Neuronal stem cell (in vitro differentiated cells): Measurements from ENCODE around the gene POLN.

Source experiments
- DNase-seq: peaks from one replicate; pipeline ENCODE4 v3.0.0-alpha.2; 2013; ENCODE audit warnings: low spot score
- H2AFZ ChIP-seq: one replicate; pipeline ENCODE4 v1.6.1; 2013; ENCODE audit warnings: mild to moderate bottlenecking, low read length, inconsistent platforms
- H2AK5ac ChIP-seq: 2 replicates; pipeline ENCODE4 v1.6.1; 2013; ENCODE audit warnings: low read depth, mild to moderate bottlenecking, inconsistent platforms, low read length, moderate library complexity, mixed read lengths
- H2BK120ac ChIP-seq: 2 replicates; pipeline ENCODE4 v1.6.1; 2013; ENCODE audit warnings: low read depth, mild to moderate bottlenecking, inconsistent platforms, low read length, moderate library complexity, mixed read lengths
- H2BK12ac ChIP-seq: one replicate; pipeline ENCODE4 v1.6.1; 2013; ENCODE audit warnings: low read length, inconsistent platforms
- H2BK15ac ChIP-seq: 2 replicates; pipeline ENCODE4 v1.6.1; 2013; ENCODE audit warnings: mild to moderate bottlenecking, low read length, inconsistent platforms, mixed read lengths
- H2BK5ac ChIP-seq: one replicate; pipeline ENCODE4 v1.6.1; 2013; ENCODE audit warnings: inconsistent platforms, mild to moderate bottlenecking, low read length, moderate library complexity
- H3K14ac ChIP-seq: one replicate; pipeline ENCODE4 v1.6.1; 2013; ENCODE audit warnings: low read length, inconsistent platforms
- H3K18ac ChIP-seq: 2 replicates; pipeline ENCODE4 v1.6.1; 2013; ENCODE audit warnings: low read length, inconsistent platforms
- H3K23ac ChIP-seq: 2 replicates; pipeline ENCODE4 v1.6.1; 2013; ENCODE audit warnings: low read depth, mild to moderate bottlenecking, mixed read lengths, low read length, inconsistent platforms; ENCODE audit not compliant: poor library complexity
- H3K27ac ChIP-seq: replicated peaks from 3 replicates; pipeline ENCODE4 v1.5.1; 2013; ENCODE audit warnings: low read length, inconsistent platforms
- H3K27me3 ChIP-seq, 3 experiments: 2 replicates each; pipeline ENCODE4 v1.6.1; 2013; ENCODE audit warnings: low read length in 3 of 3, mild to moderate bottlenecking in 2 of 3, inconsistent platforms in 1 of 3, low read depth in 1 of 3, mixed read lengths in 1 of 3, moderate library complexity in 1 of 3; ENCODE audit not compliant: control insufficient read depth in 3 of 3, insufficient read depth in 3 of 3
- H3K36me3 ChIP-seq, 2 donors: replicated peaks in 1 of 2; 2 replicates each; pipeline ENCODE4 v1.6.1; 2013; ENCODE audit warnings: low read length in 2 of 2; ENCODE audit not compliant: control insufficient read depth in 2 of 2, insufficient read depth in 2 of 2
- H3K4ac ChIP-seq: 2 replicates; pipeline ENCODE4 v1.6.1; 2013; ENCODE audit warnings: inconsistent platforms, mild to moderate bottlenecking, low read length, moderate library complexity
- H3K4me1 ChIP-seq, 2 donors: 1 replicate in 1 of 2; 2 replicates in 1 of 2; pipeline ENCODE4 v1.6.1; 2013; ENCODE audit warnings: low read length in 2 of 2, low read depth in 1 of 2; ENCODE audit not compliant: control insufficient read depth in 2 of 2, insufficient read depth in 1 of 2
- H3K4me2 ChIP-seq: one replicate; pipeline ENCODE4 v1.6.1; 2013; ENCODE audit warnings: mild to moderate bottlenecking, low read length, inconsistent platforms; ENCODE audit not compliant: insufficient read depth, poor library complexity, severe bottlenecking
- H3K4me3 ChIP-seq, 2 donors: 2 replicates each; pipeline ENCODE4 v1.5.1; 2013; ENCODE audit warnings: low read length in 2 of 2, mild to moderate bottlenecking in 2 of 2, inconsistent platforms in 1 of 2, moderate library complexity in 1 of 2
- H3K79me1 ChIP-seq: one replicate; pipeline ENCODE4 v1.6.1; 2013; ENCODE audit warnings: low read depth, mild to moderate bottlenecking, inconsistent platforms, low read length, moderate library complexity
- H3K9ac ChIP-seq: one replicate; pipeline ENCODE4 v1.6.1; 2013; ENCODE audit warnings: mild to moderate bottlenecking, low read depth, low read length, inconsistent platforms; ENCODE audit not compliant: poor library complexity
- H3K9me3 ChIP-seq, 2 donors: replicated peaks in 1 of 2; 2 replicates each; pipeline versions ENCODE3 to v1.6.1; 2013; ENCODE audit warnings: low read length in 2 of 2, mild to moderate bottlenecking in 2 of 2, inconsistent platforms in 1 of 2, low read depth in 1 of 2, mixed read lengths in 1 of 2, moderate library complexity in 1 of 2; ENCODE audit not compliant: control insufficient read depth in 2 of 2, insufficient read depth in 1 of 2
- H4K8ac ChIP-seq: one replicate; pipeline ENCODE4 v1.6.1; 2013; ENCODE audit warnings: low read depth, mild to moderate bottlenecking, inconsistent platforms, low read length, moderate library complexity
- H4K91ac ChIP-seq: one replicate; pipeline ENCODE4 v1.6.1; 2013; ENCODE audit warnings: low read length, low read depth, mild to moderate bottlenecking, inconsistent platforms; ENCODE audit not compliant: poor library complexity
- whole genome bisulfite sequencing, 2 donors: extraction: QIAGEN DNeasy Blood & Tissue Kit; methylation state at CpG; one replicate each; pipeline ENCODE4 v1.1.7; 2013; ENCODE audit warnings: missing lambda C conversion rate in 2 of 2, mixed read lengths in 1 of 2; ENCODE audit not compliant: insufficient read length in 2 of 2, insufficient replicate concordance in 1 of 2; ENCODE audit errors: extremely low coverage in 2 of 2; 5-methylcytosine and 5-hydroxymethylcytosine counted together

The POLN gene

GRCh38 chr4:2071252-2071911, 170.5 kb downstream of the POLN start:
- Histone ChIP-seq H3K23ac (peak overlapping the region; percentile 80), H3K79me1 (peaks cover 2% of the 10 kb centered on the region), H3K27me3 (no peaks in the 10 kb centered on the region), H3K4me1 (peaks cover 15 to 47% of the 10 kb centered on the region in 2 donors), H2AFZ (peak overlapping the region; percentile 60), H3K27ac (no peak overlapping the region), H4K91ac (no peak overlapping the region), H3K9ac (peak overlapping the region; percentile 77), H3K36me3 (peaks cover 3 to 11% of the 10 kb centered on the region in 2 donors), H4K8ac (peak overlapping the region; percentile 82), H2AK5ac (peak overlapping the region; percentile 79), H3K4me2 (no peak overlapping the region), H3K9me3 (peaks cover 0 to 2% of the 10 kb centered on the region in 2 donors), H2BK15ac (no peak overlapping the region), H2BK5ac (no peak overlapping the region), H3K18ac (peak overlapping the region; percentile 74), H2BK120ac (peak overlapping the region; percentile 24), H3K14ac (peak overlapping the region; percentile 38), H3K4me3 (no peak overlapping the region), H2BK12ac (no peak overlapping the region), H3K4ac (peak overlapping the region; percentile 84)
- DNase-seq, result no peak
- no CpG with 5 or more reads among the region's 16 CpGs for WGBS, 2 donors

- Histone ChIP-seq H3K4me2 (no peak overlapping the region), H2AK5ac (peak overlapping the region; percentile 79), H2BK120ac (no peak overlapping the region), H2BK12ac (no peak overlapping the region), H3K9ac (peak overlapping the region; percentile 77), H3K4me1 (peaks cover 15 to 47% of the 10 kb centered on the region in 2 donors), H4K91ac (no peak overlapping the region), H3K27me3 (no peaks in the 10 kb centered on the region), H3K23ac (peak overlapping the region; percentile 43), H3K9me3 (peaks cover 0 to 2% of the 10 kb centered on the region in 2 donors), H3K4ac (peak overlapping the region; percentile 84), H3K14ac (no peak overlapping the region), H3K79me1 (peaks cover 2% of the 10 kb centered on the region), H2AFZ (no peak overlapping the region), H4K8ac (peak overlapping the region; percentile 82), H3K27ac (no peak overlapping the region), H3K36me3 (peaks cover 3 to 11% of the 10 kb centered on the region in 2 donors), H3K4me3 (no peak overlapping the region), H3K18ac (peak overlapping the region; percentile 74), H2BK15ac (no peak overlapping the region), H2BK5ac (no peak overlapping the region)
- no CpG with 5 or more reads among the region's 22 CpGs for WGBS, 2 donors
- DNase-seq, result no peak
Measured at GRCh38 chr4:2070421-2071251, 171.3 kb downstream of the POLN start.

- Histone ChIP-seq H3K79me1 (peaks cover 2% of the 10 kb centered on the region), H3K14ac (no peak overlapping the region), H2BK120ac (no peak overlapping the region), H2AFZ (no peak overlapping the region), H3K23ac (peak overlapping the region; percentile 55), H3K9me3 (peaks cover 0 to 2% of the 10 kb centered on the region in 2 donors), H3K18ac (no peak overlapping the region), H3K4me1 (peaks cover 15 to 47% of the 10 kb centered on the region in 2 donors), H3K4me2 (no peak overlapping the region), H3K4me3 (no peak overlapping the region), H3K27me3 (no peaks in the 10 kb centered on the region), H3K27ac (no peak overlapping the region), H2BK5ac (peak overlapping the region; percentile 13), H3K36me3 (peaks cover 3 to 16% of the 10 kb centered on the region in 2 donors), H3K4ac (no peak overlapping the region), H2BK12ac (no peak overlapping the region), H2AK5ac (peak overlapping the region; percentile 70), H4K91ac (no peak overlapping the region), H2BK15ac (no peak overlapping the region), H3K9ac (peak overlapping the region; percentile 24), H4K8ac (peak overlapping the region; percentile 17)
- DNase-seq, result no peak
- no CpG with 5 or more reads among the region's 14 CpGs for WGBS, 2 donors
Measured at GRCh38 chr4:2069986-2070385, 171.9 kb downstream of the POLN start.
